ENCODE data around the gene KIR3DL2. TPM values are rescaled to one million over a fixed set of nuclear protein-coding genes. Genes with fewer than 3 reads are reported as not detected.

Gene KIR3DL2
- total RNA-seq, 4 donors from 2014 or later, result not detected

DNA sequence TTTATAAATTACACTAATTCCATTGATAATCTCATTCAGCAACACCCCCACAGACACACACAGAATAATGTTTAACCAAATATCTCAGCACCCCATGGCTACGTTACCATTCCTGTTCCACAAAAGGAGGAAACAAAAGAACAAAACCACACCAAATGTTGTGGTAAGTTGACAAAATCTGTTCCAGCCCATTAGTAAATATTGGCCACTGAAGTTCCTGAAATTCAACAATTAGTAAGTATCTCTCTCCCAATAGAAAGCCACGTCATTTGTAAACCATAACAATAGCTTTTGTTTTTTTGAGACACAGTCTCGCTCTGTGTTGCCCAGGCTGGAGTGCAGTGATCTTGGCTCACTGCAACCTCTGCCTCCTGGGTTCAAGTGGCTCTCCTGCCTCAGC, 21.5 kb downstream of the KIR3DL2 start:
- DNase-seq, result no peak
- intact Hi-C loops (cut with DNase I; ENCODE audit: low total_unique reads) (no loop called here), in situ Hi-C loops (cut with MboI; ENCODE audit: low sequenced_read_pairs in 4 of 4) (no loop called here)
- no peak for ATAC-seq
- no peaks in the 10 kb centered on the region for H3K4me1 ChIP-seq
- no peaks in the 10 kb centered on the region for H3K9me3 ChIP-seq
- no peak overlapping the region for H3K27ac ChIP-seq
- H3K36me3 ChIP-seq, result no peaks in the 10 kb centered on the region
- H3K4me3 ChIP-seq, result no peak overlapping the region
- TF ChIP-seq, protein P1, sequence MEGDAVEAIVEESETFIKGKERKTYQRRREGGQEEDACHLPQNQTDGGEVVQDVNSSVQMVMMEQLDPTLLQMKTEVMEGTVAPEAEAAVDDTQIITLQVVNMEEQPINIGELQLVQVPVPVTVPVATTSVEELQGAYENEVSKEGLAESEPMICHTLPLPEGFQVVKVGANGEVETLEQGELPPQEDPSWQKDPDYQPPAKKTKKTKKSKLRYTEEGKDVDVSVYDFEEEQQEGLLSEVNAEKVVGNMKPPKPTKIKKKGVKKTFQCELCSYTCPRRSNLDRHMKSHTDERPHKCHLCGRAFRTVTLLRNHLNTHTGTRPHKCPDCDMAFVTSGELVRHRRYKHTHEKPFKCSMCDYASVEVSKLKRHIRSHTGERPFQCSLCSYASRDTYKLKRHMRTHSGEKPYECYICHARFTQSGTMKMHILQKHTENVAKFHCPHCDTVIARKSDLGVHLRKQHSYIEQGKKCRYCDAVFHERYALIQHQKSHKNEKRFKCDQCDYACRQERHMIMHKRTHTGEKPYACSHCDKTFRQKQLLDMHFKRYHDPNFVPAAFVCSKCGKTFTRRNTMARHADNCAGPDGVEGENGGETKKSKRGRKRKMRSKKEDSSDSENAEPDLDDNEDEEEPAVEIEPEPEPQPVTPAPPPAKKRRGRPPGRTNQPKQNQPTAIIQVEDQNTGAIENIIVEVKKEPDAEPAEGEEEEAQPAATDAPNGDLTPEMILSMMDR (IDR thresholded peaks at IDR 0.05 in 4 of 5, conservative IDR thresholded peaks at IDR 0.05 in 1 of 5), result no peak
- no peak for TF ChIP-seq POLR2A (IDR thresholded peaks at IDR 0.05)
- H3K27me3 ChIP-seq, result no peaks in the 10 kb centered on the region

DNA sequence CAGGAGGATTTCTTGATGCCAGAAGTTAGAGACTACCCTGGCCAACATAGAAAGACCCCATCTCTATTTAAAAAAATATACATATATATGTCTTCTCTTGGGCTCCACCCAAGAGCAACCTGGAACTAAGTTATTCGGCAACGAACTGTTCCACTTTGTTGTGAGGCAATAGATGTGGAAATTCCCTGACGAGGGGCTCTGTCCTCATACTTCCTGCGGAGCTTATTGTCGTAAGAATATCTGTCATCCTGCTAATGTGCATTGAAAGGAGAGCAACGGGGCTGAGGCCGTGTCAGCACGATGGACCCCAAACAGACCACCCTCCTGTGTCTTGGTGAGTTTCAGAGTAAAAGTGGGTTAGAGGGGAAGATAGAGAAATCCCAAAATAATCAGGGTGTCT, 23.7 kb downstream of the KIR3DL2 start, which contains the start of gene FCAR:
FCAR (plus strand) TSS at position 246 of the 400 bp plus-strand sequence; CDS start at position 301, 55 bp downstream.
- intact Hi-C loops (cut with DNase I; ENCODE audit: low total_unique reads), result no loop called here
- H3K9me3 ChIP-seq, result no peaks in the 10 kb centered on the region

DNA sequence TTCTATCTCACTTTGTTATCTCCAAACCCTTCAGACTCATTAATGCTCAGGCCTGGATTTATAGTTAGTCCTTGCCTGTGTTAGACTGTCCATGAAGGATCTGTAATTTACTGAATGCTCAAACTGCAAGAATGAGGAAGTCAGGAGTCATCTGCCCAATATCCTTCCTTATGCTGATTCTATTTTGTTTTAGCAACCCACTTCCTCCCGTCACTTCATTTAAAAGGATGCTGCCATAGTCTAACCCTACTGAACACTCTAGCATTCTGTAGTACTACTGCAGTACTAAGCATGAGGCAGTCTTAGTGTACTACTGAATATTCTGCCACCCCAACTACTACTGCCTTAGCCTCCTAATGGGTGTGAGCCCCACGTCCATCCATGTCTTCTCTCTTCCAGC, 25.3 kb downstream of the KIR3DL2 start:
- no peaks in the 10 kb centered on the region for H3K27me3 ChIP-seq
- in situ Hi-C loops (cut with MboI; ENCODE audit: low sequenced_read_pairs in 4 of 4) (no loop called here), intact Hi-C loops (cut with DNase I; ENCODE audit: low total_unique reads) (no loop called here)
- no peaks in the 10 kb centered on the region for H3K36me3 ChIP-seq
- no peak overlapping the region for H3K27ac ChIP-seq
- no peak for DNase-seq
- H3K4me1 ChIP-seq, result no peaks in the 10 kb centered on the region
- H3K9me3 ChIP-seq, result no peaks in the 10 kb centered on the region
- ATAC-seq, result no peak
- TF ChIP-seq, protein P1 (IDR thresholded peaks at IDR 0.05 in 4 of 5, conservative IDR thresholded peaks at IDR 0.05 in 1 of 5), result no peak
- TF ChIP-seq POLR2A (IDR thresholded peaks at IDR 0.05), result no peak
- no peak overlapping the region for H3K4me3 ChIP-seq

More for the DNA sequence above, 23.7 kb downstream of the KIR3DL2 start, which contains the start of gene FCAR:
- TF ChIP-seq POLR2A (IDR thresholded peaks at IDR 0.05), result no peak
- TF ChIP-seq, protein P1 (IDR thresholded peaks at IDR 0.05 in 4 of 5, conservative IDR thresholded peaks at IDR 0.05 in 1 of 5), result no peak
- ATAC-seq (no peak), DNase-seq (no peak)
- Histone ChIP-seq H3K27me3 (no peaks in the 10 kb centered on the region), H3K4me3 (no peak within 1 kb of the TSS), H3K36me3 (no peaks in the 10 kb centered on the region), H3K27ac (no peak within 1 kb of the TSS), H3K4me1 (no peaks in the 10 kb centered on the region)
- in situ Hi-C loops (cut with MboI; ENCODE audit: low sequenced_read_pairs in 4 of 4), result no loop called here

DNA sequence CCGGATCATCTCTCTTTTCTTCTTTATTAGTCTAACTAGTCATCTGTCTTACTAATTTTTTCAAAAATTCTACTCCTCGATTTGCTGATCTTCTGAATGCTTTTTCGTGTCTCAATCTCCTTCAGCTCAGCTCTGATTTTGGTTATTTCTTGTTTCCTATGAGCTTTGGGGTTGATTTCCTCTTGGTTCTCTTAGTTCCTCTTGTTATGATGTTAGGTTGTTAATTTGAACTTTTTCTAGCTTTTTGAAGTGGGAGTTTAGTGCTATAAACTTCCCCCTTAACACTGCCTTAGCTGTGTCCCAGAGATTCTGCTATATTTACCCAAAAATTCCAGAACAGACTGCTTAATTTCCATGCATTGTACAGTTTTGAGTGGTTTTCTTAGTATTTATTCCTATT, 27.2 kb downstream of the KIR3DL2 start:
- in situ Hi-C loops (cut with MboI; ENCODE audit: low sequenced_read_pairs in 4 of 4) (no loop called here), intact Hi-C loops (cut with DNase I; ENCODE audit: low total_unique reads) (no loop called here)
- DNase-seq (no peak), ATAC-seq (no peak)
- H3K36me3 ChIP-seq, result no peaks in the 10 kb centered on the region
- H3K4me1 ChIP-seq, result no peaks in the 10 kb centered on the region
- H3K27ac ChIP-seq, result no peak overlapping the region
- no peaks in the 10 kb centered on the region for H3K9me3 ChIP-seq
- TF ChIP-seq POLR2A (IDR thresholded peaks at IDR 0.05), result no peak
- TF ChIP-seq, protein P1 (IDR thresholded peaks at IDR 0.05 in 4 of 5, conservative IDR thresholded peaks at IDR 0.05 in 1 of 5), result no peak
- no peaks in the 10 kb centered on the region for H3K27me3 ChIP-seq
- no peak overlapping the region for H3K4me3 ChIP-seq

DNA sequence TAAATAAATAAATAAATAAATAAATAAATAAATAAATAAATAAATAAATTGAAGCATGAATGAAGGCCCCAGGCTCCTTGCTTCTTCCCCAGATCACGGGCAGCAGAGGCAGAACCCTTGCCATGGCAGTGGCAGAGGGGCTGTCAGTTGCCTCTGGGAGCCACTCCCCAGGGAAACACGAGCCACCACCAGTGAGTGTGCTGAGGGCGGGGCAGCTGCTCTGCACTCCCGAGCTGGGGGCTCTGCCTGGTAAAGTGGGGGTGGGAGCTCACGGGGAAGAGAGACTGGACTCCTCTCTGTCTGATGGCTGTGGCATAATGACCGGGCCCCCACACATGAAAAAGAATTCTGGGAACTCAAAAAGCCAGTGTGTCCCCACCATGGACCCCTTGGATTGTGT, 31.6 kb downstream of the KIR3DL2 start:
- Histone ChIP-seq H3K36me3 (no peaks in the 10 kb centered on the region), H3K27me3 (no peaks in the 10 kb centered on the region), H3K4me1 (no peaks in the 10 kb centered on the region), H3K9me3 (no peaks in the 10 kb centered on the region), H3K27ac (no peak overlapping the region), H3K4me3 (no peak overlapping the region)
- ATAC-seq, result no peak
- intact Hi-C loops (cut with DNase I; ENCODE audit: low total_unique reads), result no loop called here
- no peak for DNase-seq
- TF ChIP-seq, protein P1 (IDR thresholded peaks at IDR 0.05 in 4 of 5, conservative IDR thresholded peaks at IDR 0.05 in 1 of 5), result no peak
- no peak for TF ChIP-seq POLR2A (IDR thresholded peaks at IDR 0.05)
- in situ Hi-C loops (cut with MboI; ENCODE audit: low sequenced_read_pairs in 4 of 4), result no loop called here
